Hematopoietic multipotent progenitor cell (in vitro differentiated cells): ENCODE results near the gene MAPT. TPM values are rescaled to one million over a fixed set of nuclear protein-coding genes. Genes with fewer than 3 reads are reported as not detected.

Experiments
- DNase-seq, 3 donors: peaks; one replicate each; pipeline ENCODE4 v3.0.0-alpha.2; 2011 to 2015; ENCODE audit warnings: low read depth in 2 of 3, low spot score in 2 of 3
- total RNA-seq: library from RNA; depleted of rRNA; stranded (reverse); fragments of >200 nt; gene quantifications from one replicate; pipeline ENCODE4 v1.2.3, GENCODE V29; 2012

MAPT gene
- total RNA-seq, result under 0.01 TPM

- peak; percentile 77 to 88 (median 84) for DNase-seq
These were observed at the start of gene MAPT for GRCh38 chr17:45894022-45894784. Gene MAPT, plus strand, starts transcription at chr17:45894554. Its CDS starts 67,784 bp downstream, at chr17:45962338.

GRCh38 chr17:45844695-45845375 is 49.5 kb upstream of the MAPT start, which contains the start of gene SPPL2C:
Gene SPPL2C, plus strand, starts transcription at chr17:45844881. Its CDS starts 26 bp downstream, at chr17:45844907.
- no peak for DNase-seq

GRCh38 chr17:45845376-45846185 is 48.8 kb upstream of the MAPT start:
- no peak for DNase-seq

- no peak for DNase-seq
These were observed 48.1 kb upstream of the MAPT start for GRCh38 chr17:45846223-45846622.

- no peak for DNase-seq
These were observed 47.7 kb upstream of the MAPT start for GRCh38 chr17:45846646-45847045.

GRCh38 chr17:45847101-45847500 is 47.3 kb upstream of the MAPT start:
- no peak for DNase-seq

- no peak for DNase-seq
These were observed 46.6 kb upstream of the MAPT start for GRCh38 chr17:45847747-45848146.

GRCh38 chr17:45848405-45848804 is 45.9 kb upstream of the MAPT start:
- DNase-seq, result no peak

- DNase-seq, result no peak
These were observed 45.4 kb upstream of the MAPT start for GRCh38 chr17:45848868-45849535.

- DNase-seq, result no peak
These were observed 44.8 kb upstream of the MAPT start for GRCh38 chr17:45849536-45849990.

GRCh38 chr17:45850011-45850410 is 44.3 kb upstream of the MAPT start:
- DNase-seq, result no peak

- DNase-seq, result no peak
These were observed 43.9 kb upstream of the MAPT start for GRCh38 chr17:45850468-45850867.

- DNase-seq, result no peak
These were observed 43.3 kb upstream of the MAPT start for GRCh38 chr17:45851022-45851421.

GRCh38 chr17:45851464-45851863 is 42.9 kb upstream of the MAPT start:
- DNase-seq, result peak in 1 of 3 donors; percentile 5

- no peak for DNase-seq
These were observed 42.5 kb upstream of the MAPT start for GRCh38 chr17:45851873-45852272.

GRCh38 chr17:45852535-45853297 is 41.6 kb upstream of the MAPT start:
- DNase-seq, result peak in 2 of 3 donors; percentile 43 to 80

- no peak for DNase-seq
These were observed 40.1 kb upstream of the MAPT start for GRCh38 chr17:45854209-45854608.

GRCh38 chr17:45855691-45856336 is 38.5 kb upstream of the MAPT start:
- DNase-seq, result no peak

GRCh38 chr17:45857977-45858708 is 36.2 kb upstream of the MAPT start:
- peak in 2 of 3 donors; percentile 26 to 63 for DNase-seq
